Sigmoid colon (tissue), 7 donors: ENCODE data around the gene NTF4. TPM values are rescaled to one million over a fixed set of nuclear protein-coding genes. Genes with fewer than 3 reads are reported as not detected.

ENCODE experiments used
- DNase-seq: peaks from one replicate; pipeline ENCODE4 v3.0.0-alpha.2; 2019
- H3K27ac ChIP-seq, 4 donors: fragments of 200-600 bp; sonication (generic); one replicate each; pipeline ENCODE4 v1.5.1; 2016 to 2019; ENCODE audit warnings: mild to moderate bottlenecking in 1 of 4
- H3K27me3 ChIP-seq, 3 donors: fragments of 200-600 bp; sonication (generic); one replicate each; pipeline ENCODE4 v1.5.1; 2019; ENCODE audit warnings: mild to moderate bottlenecking in 1 of 3
- H3K36me3 ChIP-seq, 4 donors: fragments of 200-600 bp; sonication (generic); one replicate each; pipeline ENCODE4 v1.5.1; 2016 to 2019
- H3K4me1 ChIP-seq, 4 donors: fragments of 200-600 bp; sonication (generic); one replicate each; pipeline ENCODE4 v1.5.1; 2017 to 2019
- H3K4me3 ChIP-seq, 4 donors: fragments of 200-600 bp; sonication (generic); one replicate each; pipeline ENCODE4 v1.5.1; 2017 to 2019; ENCODE audit warnings: mild to moderate bottlenecking in 2 of 4, moderate library complexity in 1 of 4
- H3K9me3 ChIP-seq, 4 donors: fragments of 200-600 bp in 3 of 4; sonication (generic) in 3 of 4; one replicate each; pipeline versions ENCODE4 v1.5.1 to v1.6.1; 2013 to 2019
- CTCF ChIP-seq, 4 experiments: fragments of 450-650 bp in 3 of 4; fragments of 200-600 bp in 1 of 4; IDR thresholded peaks; one replicate each; pipeline ENCODE4 v1.5.1; 2016 to 2019; ENCODE audit warnings: antibody characterized with exemption in 4 of 4, mild to moderate bottlenecking in 3 of 4, moderate library complexity in 2 of 4
- EP300 ChIP-seq, 4 donors: sonication (generic); formaldehyde crosslinking; IDR thresholded peaks; one replicate each; pipeline ENCODE4 v1.6.1; 2017; ENCODE audit warnings: antibody characterized with exemption in 4 of 4
- POLR2A ChIP-seq, 2 donors: fragments of 450-650 bp; IDR thresholded peaks; one replicate each; pipeline ENCODE4 v1.6.1; 2016; ENCODE audit warnings: antibody characterized with exemption in 2 of 2, mild to moderate bottlenecking in 2 of 2, moderate library complexity in 2 of 2
- POLR2AphosphoS5 ChIP-seq, 4 donors: sonication (generic); formaldehyde crosslinking; IDR thresholded peaks; one replicate each; pipeline ENCODE4 v1.6.1; 2017; ENCODE audit warnings: antibody characterized with exemption in 4 of 4
- WGBS, 2 donors: extraction: QIAGEN DNeasy Blood & Tissue Kit; methylation state at CpG; one replicate each; pipeline ENCODE4 v1.1.7; 2013; 5-methylcytosine and 5-hydroxymethylcytosine counted together
- intact Hi-C: fragments of 100-400 bp; cut with DNase I; formaldehyde crosslinking; loops from one replicate; pipeline ENCODE4 v1.15.1; 2023
- polyA plus RNA-seq, 3 donors: library from polyadenylated mRNA; stranded (reverse); fragments of 200-250 nt; gene quantifications; one replicate each; pipeline ENCODE4 v1.2.3, GENCODE V29; 2013
- total RNA-seq, 4 donors: library from RNA; depleted of rRNA; stranded (reverse); fragments of >200 nt; gene quantifications; one replicate each; pipeline ENCODE4 v1.1.0, GENCODE V29; 2016
- donor health status: healthy with polysubstance abuse.
- donor health status: Bipolar disorder and iron deficiency.
- donor health status: healthy.

NTF4 gene
- total and polyA plus RNA-seq, 7 donors, result not detected

GRCh38 chr19:49017666-49018351 lies 46.8 kb downstream of the NTF4 start:
- H3K4me1 ChIP-seq, result peaks cover 0 to 25% (median 24%) of the 10 kb centered on the region in 4 donors
- no peak for DNase-seq
- H3K27ac ChIP-seq, result no peak overlapping the region
- H3K36me3 ChIP-seq, result peaks cover 0 to 28% (median 0%) of the 10 kb centered on the region in 4 donors
- no peaks in the 10 kb centered on the region for H3K9me3 ChIP-seq
- intact Hi-C loops, result no loop called here
- H3K27me3 ChIP-seq, result peaks cover 8 to 50% (median 31%) of the 10 kb centered on the region in 3 donors
- WGBS, 2 donors, result 1% methylated on average over 62 of the region's 62 CpGs
- peak overlapping the region; percentile 14 to 50 (median 40) for H3K4me3 ChIP-seq
- TF ChIP-seq POLR2A (IDR thresholded peaks at IDR 0.05) (no peak), CTCF (IDR thresholded peaks at IDR 0.05) (peak in 2 of 4 experiments; percentile 10 to 45), EP300 (IDR thresholded peaks at IDR 0.05) (no peak), POLR2AphosphoS5 (IDR thresholded peaks at IDR 0.05) (no peak)

GRCh38 chr19:49017041-49017665 lies 47.5 kb downstream of the NTF4 start, which contains the start of gene LHB:
Gene LHB, minus strand, starts transcription at chr19:49017091. Its CDS starts 10 bp downstream, at chr19:49017081.
- TF ChIP-seq POLR2AphosphoS5 (IDR thresholded peaks at IDR 0.05) (no peak), EP300 (IDR thresholded peaks at IDR 0.05) (no peak), CTCF (IDR thresholded peaks at IDR 0.05) (no peak), POLR2A (IDR thresholded peaks at IDR 0.05) (no peak)
- 63 to 74% methylated on average over 17 of the region's 17 CpGs for WGBS, 2 donors
- Histone ChIP-seq H3K27ac (no peak within 1 kb of the TSS), H3K36me3 (peaks cover 0 to 35% (median 2%) of the 10 kb centered on the region in 4 donors), H3K9me3 (no peaks in the 10 kb centered on the region), H3K27me3 (peaks cover 8 to 44% (median 31%) of the 10 kb centered on the region in 3 donors), H3K4me1 (peaks cover 0 to 25% (median 24%) of the 10 kb centered on the region in 4 donors), H3K4me3 (peak within 1 kb of the TSS; percentile 14 to 50 (median 40))
- intact Hi-C loops, result no loop called here
- no peak for DNase-seq

- no peak for DNase-seq
- Histone ChIP-seq H3K4me3 (no peak overlapping the region), H3K36me3 (peaks cover under 1 to 44% (median 11%) of the 10 kb centered on the region in 4 donors), H3K9me3 (no peaks in the 10 kb centered on the region), H3K4me1 (peaks cover 0 to 25% (median 24%) of the 10 kb centered on the region in 4 donors), H3K27me3 (peaks cover 8 to 43% (median 31%) of the 10 kb centered on the region in 3 donors), H3K27ac (no peak overlapping the region)
- intact Hi-C loops, result no loop called here
- 93 to 97% methylated on average over 26 to 28 of the region's 29 CpGs for WGBS, 2 donors
- TF ChIP-seq EP300 (IDR thresholded peaks at IDR 0.05), result no peak
- no peak for TF ChIP-seq POLR2AphosphoS5 (IDR thresholded peaks at IDR 0.05)
- no peak for TF ChIP-seq CTCF (IDR thresholded peaks at IDR 0.05)
Observed at GRCh38 chr19:49016067-49016839, 48.4 kb downstream of the NTF4 start.

GRCh38 chr19:49014870-49015255 lies 49.8 kb downstream of the NTF4 start:
- H3K36me3 ChIP-seq, result peaks cover 11 to 57% (median 14%) of the 10 kb centered on the region in 4 donors

More at GRCh38 chr19:49014870-49015255, 49.8 kb downstream of the NTF4 start:
- 92 to 96% methylated on average over 18 of the region's 18 CpGs for WGBS, 2 donors
- Histone ChIP-seq H3K27ac (no peak overlapping the region), H3K27me3 (peaks cover 8 to 30% (median 24%) of the 10 kb centered on the region in 3 donors), H3K4me3 (no peak overlapping the region), H3K4me1 (peaks cover 0 to 25% (median 24%) of the 10 kb centered on the region in 4 donors), H3K9me3 (no peaks in the 10 kb centered on the region)
- intact Hi-C loops, result no loop called here
- DNase-seq, result no peak
- TF ChIP-seq EP300 (IDR thresholded peaks at IDR 0.05) (no peak), POLR2A (IDR thresholded peaks at IDR 0.05) (no peak), POLR2AphosphoS5 (IDR thresholded peaks at IDR 0.05) (no peak), CTCF (IDR thresholded peaks at IDR 0.05) (no peak)
